ENCODE measurements around the gene PANK1. TPM values are rescaled to one million over a fixed set of nuclear protein-coding genes. Genes with fewer than 3 reads are reported as not detected.

The PANK1 gene
- total and polyA plus RNA-seq, 2 experiments from 2014 or later, result 16.9 to 38.2 TPM

GRCh38 chr10:89632824-89633223 is 12.2 kb downstream of the PANK1 start:
- no peak for DNase-seq (ENCODE audit: low read depth in 1 of 2, low spot score in 1 of 2)
- H3K4me3 ChIP-seq, result no peak overlapping the region
- H3K36me3 ChIP-seq, result no peaks in the 10 kb centered on the region
- no peaks in the 10 kb centered on the region for H3K27me3 ChIP-seq
- H3K4me1 ChIP-seq (ENCODE audit: low read depth), result peaks cover 7% of the 10 kb centered on the region
- H3K9me3 ChIP-seq (ENCODE audit: low read depth), result no peaks in the 10 kb centered on the region
- TF ChIP-seq CTCF (IDR thresholded peaks at IDR 0.05; ENCODE audit: low read depth, low read length), result no peak
- H3K27ac ChIP-seq, result peak overlapping the region; percentile 46

GRCh38 chr10:89627830-89628229 is 17.2 kb downstream of the PANK1 start:
- H3K9me3 ChIP-seq (ENCODE audit: low read depth), result no peaks in the 10 kb centered on the region
- H3K27ac ChIP-seq, result no peak overlapping the region
- H3K4me3 ChIP-seq, result no peak overlapping the region
- H3K27me3 ChIP-seq, result no peaks in the 10 kb centered on the region
- peaks cover 10% of the 10 kb centered on the region for H3K4me1 ChIP-seq (ENCODE audit: low read depth)
- TF ChIP-seq CTCF (IDR thresholded peaks at IDR 0.05; ENCODE audit: low read depth, low read length), result no peak
- no peak for DNase-seq (ENCODE audit: low read depth in 1 of 2, low spot score in 1 of 2)
- H3K36me3 ChIP-seq, result no peaks in the 10 kb centered on the region

- peaks cover 10% of the 10 kb centered on the region for H3K4me1 ChIP-seq (ENCODE audit: low read depth)
- no peaks in the 10 kb centered on the region for H3K36me3 ChIP-seq
- DNase-seq (ENCODE audit: low read depth in 1 of 2, low spot score in 1 of 2), result no peak
- no peaks in the 10 kb centered on the region for H3K27me3 ChIP-seq
- TF ChIP-seq CTCF (IDR thresholded peaks at IDR 0.05; ENCODE audit: low read depth, low read length), result no peak
- no peaks in the 10 kb centered on the region for H3K9me3 ChIP-seq (ENCODE audit: low read depth)
- H3K4me3 ChIP-seq, result no peak overlapping the region
- peak overlapping the region; percentile 43 for H3K27ac ChIP-seq
These were observed 19.8 kb downstream of the PANK1 start for GRCh38 chr10:89625041-89625765.

GRCh38 chr10:89624020-89624419 is 21.0 kb downstream of the PANK1 start:
- Histone ChIP-seq H3K9me3 (ENCODE audit: low read depth) (no peaks in the 10 kb centered on the region), H3K36me3 (no peaks in the 10 kb centered on the region), H3K4me1 (ENCODE audit: low read depth) (peaks cover 8% of the 10 kb centered on the region), H3K27ac (no peak overlapping the region), H3K4me3 (no peak overlapping the region), H3K27me3 (no peaks in the 10 kb centered on the region)
- DNase-seq (ENCODE audit: low read depth in 1 of 2, low spot score in 1 of 2), result no peak
- TF ChIP-seq CTCF (IDR thresholded peaks at IDR 0.05; ENCODE audit: low read depth, low read length), result no peak

GRCh38 chr10:89622151-89622550 is 22.9 kb downstream of the PANK1 start:
- no peak for DNase-seq (ENCODE audit: low read depth in 1 of 2, low spot score in 1 of 2)
- Histone ChIP-seq H3K9me3 (ENCODE audit: low read depth) (no peaks in the 10 kb centered on the region), H3K4me3 (no peak overlapping the region), H3K27me3 (no peaks in the 10 kb centered on the region), H3K4me1 (ENCODE audit: low read depth) (peaks cover 4% of the 10 kb centered on the region), H3K36me3 (no peaks in the 10 kb centered on the region), H3K27ac (no peak overlapping the region)
- TF ChIP-seq CTCF (IDR thresholded peaks at IDR 0.05; ENCODE audit: low read depth, low read length), result no peak
